ENCODE data around the gene NACA. TPM values are rescaled to one million over a fixed set of nuclear protein-coding genes. Genes with fewer than 3 reads are reported as not detected.

NACA gene
- total RNA-seq, 2 donors from 2014 or later: 912 to 1,347 TPM

- no peaks in the 10 kb centered on the region for H3K4me1 ChIP-seq (replicated peaks)
- WGBS: under 1% methylated on average over 62 of the region's 62 CpGs
- peak; percentile 66 for DNase-seq (ENCODE audit: low spot score)
These were observed 37.6 kb downstream of the NACA start for GRCh38 chr12:56687223-56688128.

GRCh38 chr12:56684745-56685359 lies 40.2 kb downstream of the NACA start:
- intact Hi-C loops (cut with DNase I): loop anchor here (5.0 kb wide), 1 partner anchor 38 kb away; the partner anchor contains the start of gene ATP5F1B
- DNase-seq (ENCODE audit: low spot score): no peak
- H3K27ac ChIP-seq: peak overlapping the region; percentile 57 to 100

More at GRCh38 chr12:56687223-56688128, 37.6 kb downstream of the NACA start:
- intact Hi-C loops (cut with DNase I): loop anchor here (1.0 to 5.0 kb wide), 2 partner anchors 37 to 40 kb away; partner anchors contain the start of gene ATP5F1B
- H3K27ac ChIP-seq: peak overlapping the region; percentile 100
- no peaks in the 10 kb centered on the region for H3K9me3 ChIP-seq
- H3K4me3 ChIP-seq: peak overlapping the region; percentile 87 to 95
- no peak for TF ChIP-seq POLR2A (IDR thresholded peaks at IDR 0.05)
- TF ChIP-seq CTCF (IDR thresholded peaks at IDR 0.05): peak in 1 of 4 experiments; percentile 4
- TF ChIP-seq POLR2AphosphoS5 (IDR thresholded peaks at IDR 0.05): no peak
- no peaks in the 10 kb centered on the region for H3K36me3 ChIP-seq
- no peaks in the 10 kb centered on the region for H3K27me3 ChIP-seq (replicated peaks; ENCODE audit: insufficient read depth)

GRCh38 chr12:56682323-56682722 lies 42.8 kb downstream of the NACA start:
- H3K9me3 ChIP-seq: no peaks in the 10 kb centered on the region
- H3K27me3 ChIP-seq (replicated peaks; ENCODE audit: insufficient read depth): no peaks in the 10 kb centered on the region
- H3K4me1 ChIP-seq (replicated peaks): no peaks in the 10 kb centered on the region
- DNase-seq (ENCODE audit: low spot score): no peak
- 98% methylated on average over 6 of the region's 6 CpGs for WGBS
- TF ChIP-seq POLR2A (IDR thresholded peaks at IDR 0.05) (no peak), POLR2AphosphoS5 (IDR thresholded peaks at IDR 0.05) (no peak), CTCF (IDR thresholded peaks at IDR 0.05) (no peak)
- no peak overlapping the region for H3K4me3 ChIP-seq
- intact Hi-C loops (cut with DNase I): no loop called here
- no peaks in the 10 kb centered on the region for H3K36me3 ChIP-seq
- H3K27ac ChIP-seq: no peak overlapping the region

More at GRCh38 chr12:56684745-56685359, 40.2 kb downstream of the NACA start:
- no peaks in the 10 kb centered on the region for H3K9me3 ChIP-seq
- H3K4me3 ChIP-seq: peak overlapping the region; percentile 3 to 11
- H3K4me1 ChIP-seq (replicated peaks): no peaks in the 10 kb centered on the region
- WGBS: 25% methylated on average over 8 of the region's 8 CpGs
- no peak for TF ChIP-seq CTCF (IDR thresholded peaks at IDR 0.05)
- TF ChIP-seq POLR2A (IDR thresholded peaks at IDR 0.05): no peak
- no peak for TF ChIP-seq POLR2AphosphoS5 (IDR thresholded peaks at IDR 0.05)
- H3K27me3 ChIP-seq (replicated peaks; ENCODE audit: insufficient read depth): no peaks in the 10 kb centered on the region
- H3K36me3 ChIP-seq: no peaks in the 10 kb centered on the region

- TF ChIP-seq CTCF (IDR thresholded peaks at IDR 0.05) (no peak), POLR2A (IDR thresholded peaks at IDR 0.05) (no peak), POLR2AphosphoS5 (IDR thresholded peaks at IDR 0.05) (no peak)
- Histone ChIP-seq H3K4me3 (no peak overlapping the region), H3K27me3 (replicated peaks; ENCODE audit: insufficient read depth) (no peaks in the 10 kb centered on the region), H3K36me3 (no peaks in the 10 kb centered on the region), H3K9me3 (no peaks in the 10 kb centered on the region), H3K4me1 (replicated peaks) (no peaks in the 10 kb centered on the region), H3K27ac (no peak overlapping the region)
- intact Hi-C loops (cut with DNase I): no loop called here
- 92% methylated on average over 13 of the region's 13 CpGs for WGBS
- DNase-seq (ENCODE audit: low spot score): no peak
These were observed 45.1 kb downstream of the NACA start for GRCh38 chr12:56679883-56680575.
